ENCODE measurements around the gene CAPN13. TPM values are rescaled to one million over a fixed set of nuclear protein-coding genes. Genes with fewer than 3 reads are reported as not detected.

Gene CAPN13
- total and polyA plus RNA-seq, 2 experiments from 2014 or later, result 0.50 to 0.94 TPM

DNA sequence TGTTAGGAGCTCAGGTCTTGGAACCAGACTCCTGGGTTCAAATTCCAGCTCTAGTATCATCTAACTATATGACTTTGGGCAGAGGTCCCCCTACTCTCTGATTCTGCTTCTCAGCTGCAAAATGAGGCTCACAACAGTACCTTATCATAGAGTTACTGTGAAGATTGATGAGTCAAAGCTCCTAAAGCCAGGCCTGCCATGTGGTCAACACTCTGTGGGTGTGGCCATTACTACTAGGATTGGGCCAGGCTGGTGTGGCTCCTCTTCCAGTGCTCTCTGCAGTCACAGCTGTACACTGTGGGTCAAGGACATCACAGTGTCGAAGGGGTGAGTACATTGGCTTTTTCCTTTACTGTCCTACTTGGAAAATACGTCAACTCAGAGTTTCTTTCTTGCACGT, 22.6 kb downstream of the CAPN13 start (continued):
- TF ChIP-seq, protein P1, sequence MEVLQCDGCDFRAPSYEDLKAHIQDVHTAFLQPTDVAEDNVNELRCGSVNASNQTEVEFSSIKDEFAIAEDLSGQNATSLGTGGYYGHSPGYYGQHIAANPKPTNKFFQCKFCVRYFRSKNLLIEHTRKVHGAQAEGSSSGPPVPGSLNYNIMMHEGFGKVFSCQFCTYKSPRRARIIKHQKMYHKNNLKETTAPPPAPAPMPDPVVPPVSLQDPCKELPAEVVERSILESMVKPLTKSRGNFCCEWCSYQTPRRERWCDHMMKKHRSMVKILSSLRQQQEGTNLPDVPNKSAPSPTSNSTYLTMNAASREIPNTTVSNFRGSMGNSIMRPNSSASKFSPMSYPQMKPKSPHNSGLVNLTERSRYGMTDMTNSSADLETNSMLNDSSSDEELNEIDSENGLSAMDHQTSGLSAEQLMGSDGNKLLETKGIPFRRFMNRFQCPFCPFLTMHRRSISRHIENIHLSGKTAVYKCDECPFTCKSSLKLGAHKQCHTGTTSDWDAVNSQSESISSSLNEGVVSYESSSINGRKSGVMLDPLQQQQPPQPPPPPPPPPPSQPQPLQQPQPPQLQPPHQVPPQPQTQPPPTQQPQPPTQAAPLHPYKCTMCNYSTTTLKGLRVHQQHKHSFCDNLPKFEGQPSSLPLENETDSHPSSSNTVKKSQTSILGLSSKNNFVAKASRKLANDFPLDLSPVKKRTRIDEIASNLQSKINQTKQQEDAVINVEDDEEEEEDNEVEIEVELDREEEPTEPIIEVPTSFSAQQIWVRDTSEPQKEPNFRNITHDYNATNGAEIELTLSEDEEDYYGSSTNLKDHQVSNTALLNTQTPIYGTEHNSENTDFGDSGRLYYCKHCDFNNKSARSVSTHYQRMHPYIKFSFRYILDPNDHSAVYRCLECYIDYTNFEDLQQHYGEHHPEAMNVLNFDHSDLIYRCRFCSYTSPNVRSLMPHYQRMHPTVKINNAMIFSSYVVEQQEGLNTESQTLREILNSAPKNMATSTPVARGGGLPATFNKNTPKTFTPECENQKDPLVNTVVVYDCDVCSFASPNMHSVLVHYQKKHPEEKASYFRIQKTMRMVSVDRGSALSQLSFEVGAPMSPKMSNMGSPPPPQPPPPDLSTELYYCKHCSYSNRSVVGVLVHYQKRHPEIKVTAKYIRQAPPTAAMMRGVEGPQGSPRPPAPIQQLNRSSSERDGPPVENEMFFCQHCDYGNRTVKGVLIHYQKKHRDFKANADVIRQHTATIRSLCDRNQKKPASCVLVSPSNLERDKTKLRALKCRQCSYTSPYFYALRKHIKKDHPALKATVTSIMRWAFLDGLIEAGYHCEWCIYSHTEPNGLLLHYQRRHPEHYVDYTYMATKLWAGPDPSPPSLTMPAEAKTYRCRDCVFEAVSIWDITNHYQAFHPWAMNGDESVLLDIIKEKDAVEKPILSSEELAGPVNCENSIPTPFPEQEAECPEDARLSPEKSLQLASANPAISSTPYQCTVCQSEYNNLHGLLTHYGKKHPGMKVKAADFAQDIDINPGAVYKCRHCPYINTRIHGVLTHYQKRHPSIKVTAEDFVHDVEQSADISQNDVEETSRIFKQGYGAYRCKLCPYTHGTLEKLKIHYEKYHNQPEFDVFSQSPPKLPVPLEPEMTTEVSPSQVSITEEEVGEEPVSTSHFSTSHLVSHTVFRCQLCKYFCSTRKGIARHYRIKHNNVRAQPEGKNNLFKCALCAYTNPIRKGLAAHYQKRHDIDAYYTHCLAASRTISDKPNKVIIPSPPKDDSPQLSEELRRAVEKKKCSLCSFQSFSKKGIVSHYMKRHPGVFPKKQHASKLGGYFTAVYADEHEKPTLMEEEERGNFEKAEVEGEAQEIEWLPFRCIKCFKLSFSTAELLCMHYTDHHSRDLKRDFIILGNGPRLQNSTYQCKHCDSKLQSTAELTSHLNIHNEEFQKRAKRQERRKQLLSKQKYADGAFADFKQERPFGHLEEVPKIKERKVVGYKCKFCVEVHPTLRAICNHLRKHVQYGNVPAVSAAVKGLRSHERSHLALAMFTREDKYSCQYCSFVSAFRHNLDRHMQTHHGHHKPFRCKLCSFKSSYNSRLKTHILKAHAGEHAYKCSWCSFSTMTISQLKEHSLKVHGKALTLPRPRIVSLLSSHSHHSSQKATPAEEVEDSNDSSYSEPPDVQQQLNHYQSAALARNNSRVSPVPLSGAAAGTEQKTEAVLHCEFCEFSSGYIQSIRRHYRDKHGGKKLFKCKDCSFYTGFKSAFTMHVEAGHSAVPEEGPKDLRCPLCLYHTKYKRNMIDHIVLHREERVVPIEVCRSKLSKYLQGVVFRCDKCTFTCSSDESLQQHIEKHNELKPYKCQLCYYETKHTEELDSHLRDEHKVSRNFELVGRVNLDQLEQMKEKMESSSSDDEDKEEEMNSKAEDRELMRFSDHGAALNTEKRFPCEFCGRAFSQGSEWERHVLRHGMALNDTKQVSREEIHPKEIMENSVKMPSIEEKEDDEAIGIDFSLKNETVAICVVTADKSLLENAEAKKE (CRISPR knock-in tag; IDR thresholded peaks at IDR 0.05), result no peak

DNA sequence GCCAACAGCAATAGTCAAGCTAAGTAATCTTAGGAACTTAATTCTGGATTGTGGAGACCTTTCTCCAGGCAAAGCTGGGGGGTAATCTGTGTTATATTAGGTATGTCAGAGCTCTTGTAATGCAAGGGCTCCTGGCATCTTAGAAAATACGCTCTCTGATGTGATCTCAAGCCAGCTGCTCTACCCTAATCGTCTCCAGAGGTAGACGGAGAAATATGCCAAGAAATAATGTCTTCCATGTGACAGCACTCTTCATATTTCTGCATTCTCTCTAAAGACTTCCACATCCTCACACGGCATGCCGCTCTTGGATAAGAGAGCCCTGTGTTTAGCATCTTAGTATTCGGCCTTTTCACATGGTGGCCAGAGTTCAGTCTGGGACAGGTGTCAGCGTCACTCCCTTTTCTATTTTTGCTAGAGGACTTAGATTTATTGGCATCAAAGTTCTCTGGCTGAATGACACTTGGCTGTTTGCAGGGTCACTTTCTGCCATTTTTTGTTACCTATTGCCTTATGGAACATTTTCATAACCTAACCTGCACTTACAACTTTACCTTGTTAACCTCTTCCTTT, 25.2 kb downstream of the CAPN13 start:
- no peak for DNase-seq (ENCODE audit: low spot score)
- H3K4me1 ChIP-seq (ENCODE audit: insufficient read depth), result no peaks in the 10 kb centered on the region
- H3F3A ChIP-seq (replicated peaks; ENCODE audit: low read depth), result no peaks in the 10 kb centered on the region
- ATAC-seq, result no peak
- no peaks in the 10 kb centered on the region for H3K79me2 ChIP-seq (replicated peaks; ENCODE audit: insufficient read depth)
- H3K4me2 ChIP-seq, result no peak overlapping the region
- H3K27me3 ChIP-seq (ENCODE audit: insufficient read depth), result no peaks in the 10 kb centered on the region
- peaks cover 7% of the 10 kb centered on the region; the same call in 1 of the 2 replicates for H3K9me2 ChIP-seq (ENCODE audit: insufficient read depth)
- H3K9me3 Mint-ChIP-seq, result no peaks in the 10 kb centered on the region
- no peaks in the 10 kb centered on the region for H3K36me3 ChIP-seq (ENCODE audit: insufficient read depth)
- no peak overlapping the region for H2AFZ ChIP-seq
- H3K4me3 ChIP-seq, result no peak overlapping the region
- no peak overlapping the region for H3K4me3 Mint-ChIP-seq
- H3K27ac Mint-ChIP-seq, result no peak overlapping the region
- no peaks in the 10 kb centered on the region for H4K20me1 ChIP-seq (replicated peaks; ENCODE audit: insufficient read depth)
- H3K4me1 Mint-ChIP-seq, result no peaks in the 10 kb centered on the region
- H3K27me3 Mint-ChIP-seq (ENCODE audit: insufficient read depth, low read depth, poor library complexity), result no peaks in the 10 kb centered on the region
- no peaks in the 10 kb centered on the region; the same call in 2 of the 3 replicates for H3K36me3 Mint-ChIP-seq (ENCODE audit: low read depth)
- no peak overlapping the region for H3K27ac ChIP-seq (ENCODE audit: low read depth)
- TF ChIP-seq, protein P1 (CRISPR knock-in tag; IDR thresholded peaks at IDR 0.05), result no peak
- TF ChIP-seq, protein P2, sequence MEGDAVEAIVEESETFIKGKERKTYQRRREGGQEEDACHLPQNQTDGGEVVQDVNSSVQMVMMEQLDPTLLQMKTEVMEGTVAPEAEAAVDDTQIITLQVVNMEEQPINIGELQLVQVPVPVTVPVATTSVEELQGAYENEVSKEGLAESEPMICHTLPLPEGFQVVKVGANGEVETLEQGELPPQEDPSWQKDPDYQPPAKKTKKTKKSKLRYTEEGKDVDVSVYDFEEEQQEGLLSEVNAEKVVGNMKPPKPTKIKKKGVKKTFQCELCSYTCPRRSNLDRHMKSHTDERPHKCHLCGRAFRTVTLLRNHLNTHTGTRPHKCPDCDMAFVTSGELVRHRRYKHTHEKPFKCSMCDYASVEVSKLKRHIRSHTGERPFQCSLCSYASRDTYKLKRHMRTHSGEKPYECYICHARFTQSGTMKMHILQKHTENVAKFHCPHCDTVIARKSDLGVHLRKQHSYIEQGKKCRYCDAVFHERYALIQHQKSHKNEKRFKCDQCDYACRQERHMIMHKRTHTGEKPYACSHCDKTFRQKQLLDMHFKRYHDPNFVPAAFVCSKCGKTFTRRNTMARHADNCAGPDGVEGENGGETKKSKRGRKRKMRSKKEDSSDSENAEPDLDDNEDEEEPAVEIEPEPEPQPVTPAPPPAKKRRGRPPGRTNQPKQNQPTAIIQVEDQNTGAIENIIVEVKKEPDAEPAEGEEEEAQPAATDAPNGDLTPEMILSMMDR (conservative IDR thresholded peaks at IDR 0.05; ENCODE audit: low read depth in 2 of 2), result no peak
- TF ChIP-seq, protein P3, sequence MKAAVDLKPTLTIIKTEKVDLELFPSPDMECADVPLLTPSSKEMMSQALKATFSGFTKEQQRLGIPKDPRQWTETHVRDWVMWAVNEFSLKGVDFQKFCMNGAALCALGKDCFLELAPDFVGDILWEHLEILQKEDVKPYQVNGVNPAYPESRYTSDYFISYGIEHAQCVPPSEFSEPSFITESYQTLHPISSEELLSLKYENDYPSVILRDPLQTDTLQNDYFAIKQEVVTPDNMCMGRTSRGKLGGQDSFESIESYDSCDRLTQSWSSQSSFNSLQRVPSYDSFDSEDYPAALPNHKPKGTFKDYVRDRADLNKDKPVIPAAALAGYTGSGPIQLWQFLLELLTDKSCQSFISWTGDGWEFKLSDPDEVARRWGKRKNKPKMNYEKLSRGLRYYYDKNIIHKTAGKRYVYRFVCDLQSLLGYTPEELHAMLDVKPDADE (IDR thresholded peaks at IDR 0.05), result no peak
- TF ChIP-seq CREB1 (CRISPR knock-in tag; IDR thresholded peaks at IDR 0.05; ENCODE audit: low read depth) (no peak), STAT1 (IDR thresholded peaks at IDR 0.05; ENCODE audit: unreplicated experiment) (no peak), NANOG (IDR thresholded peaks at IDR 0.05; ENCODE audit: borderline replicate concordance) (no peak)
